Endothelial cell of umbilical vein (primary cell): ENCODE results near the gene RNASEH2B. TPM values are rescaled to one million over a fixed set of nuclear protein-coding genes. Genes with fewer than 3 reads are reported as not detected.

Experiments used
- BruUV-seq: library from RNA; stranded (reverse); fragments of 400-500 nt; replicated peaks from 2 replicates; lab custom pipeline; 2021; lab: Mats Ljungman, UMichigan
- CTCF ChIA-PET: fragments of 300-600, 350-600 bp; sonication (Branson Sonifier 250); formaldehyde crosslinking; loops from one replicate; lab custom pipeline; 2021; ENCODE audit warnings: antibody characterized with exemption, inconsistent platforms; lab: Charles Lee
- POLR2A ChIA-PET: fragments of 300-600, 350-600 bp; sonication (Branson Sonifier 250); formaldehyde crosslinking; loops from one replicate; lab custom pipeline; 2021; ENCODE audit warnings: antibody characterized with exemption, inconsistent platforms; lab: Charles Lee
- DNase-seq: peaks from one replicate; pipeline ENCODE4 v3.0.0-alpha.2; 2011; ENCODE audit warnings: low read depth, low spot score
- FAIRE-seq: peaks from 2 replicates; lab custom pipeline; 2011; peaks lifted over from hg19 to GRCh38; lab: Jason Lieb, UNC
- H2AFZ ChIP-seq: 2 replicates; pipeline ENCODE4 v1.6.0; 2012; ENCODE audit warnings: low read depth, low read length, control low read depth, inconsistent platforms
- H3K27ac ChIP-seq: 2 replicates; pipeline ENCODE4 v1.5.1; 2011; ENCODE audit warnings: low read depth, mild to moderate bottlenecking, control low read depth, low read length, moderate library complexity; ENCODE audit not compliant: insufficient read depth
- H3K27me3 ChIP-seq, 2 experiments: 2 replicates each; pipeline versions ENCODE4 v1.6.0 to v1.6.1; 2011; ENCODE audit warnings: low read length in 2 of 2, mixed read lengths in 1 of 2; ENCODE audit not compliant: control insufficient read depth in 2 of 2, insufficient read depth in 2 of 2
- H3K36me3 ChIP-seq, 2 experiments: 2 replicates in 1 of 2; 3 replicates in 1 of 2; pipeline ENCODE4 v1.5.1; 2011; ENCODE audit warnings: low read length in 2 of 2, mild to moderate bottlenecking in 1 of 2, moderate library complexity in 1 of 2; ENCODE audit not compliant: control insufficient read depth in 2 of 2, insufficient read depth in 2 of 2; ENCODE audit errors: extremely low read depth in 1 of 2
- H3K4me1 ChIP-seq: 3 replicates; pipeline ENCODE4 v1.5.1; 2011; ENCODE audit warnings: mild to moderate bottlenecking, low read length; ENCODE audit not compliant: control insufficient read depth, insufficient read depth; ENCODE audit errors: extremely low read depth
- H3K4me2 ChIP-seq: 2 replicates; pipeline ENCODE4 v1.6.1; 2011; ENCODE audit warnings: low read length, control low read depth, mixed read lengths; ENCODE audit not compliant: insufficient read depth
- H3K4me3 ChIP-seq, 3 experiments: fragments of 200-600 bp in 1 of 3; sonication (generic), shearing (Covaris generic) in 1 of 3; replicated peaks in 1 of 3; 2 replicates each; pipeline ENCODE4 v1.5.1; 2011 to 2016; ENCODE audit warnings: control low read depth in 3 of 3, low read length in 3 of 3, mild to moderate bottlenecking in 2 of 3, inconsistent platforms in 1 of 3, low read depth in 1 of 3, moderate library complexity in 1 of 3; ENCODE audit not compliant: insufficient read depth in 1 of 3
- H3K79me2 ChIP-seq: 2 replicates; pipeline ENCODE4 v1.6.0; 2012; ENCODE audit warnings: low read length, inconsistent platforms; ENCODE audit not compliant: control insufficient read depth, insufficient read depth
- H3K9ac ChIP-seq: replicated peaks from 2 replicates; pipeline ENCODE3; 2011; ENCODE audit warnings: low read length, control low read depth; ENCODE audit not compliant: insufficient read depth; ENCODE audit errors: extremely low read depth
- H3K9me1 ChIP-seq: replicated peaks from 3 replicates; pipeline ENCODE4 v1.6.0; 2011; ENCODE audit warnings: mild to moderate bottlenecking, low read length; ENCODE audit not compliant: control insufficient read depth, insufficient read depth; ENCODE audit errors: extremely low read depth
- H3K9me3 ChIP-seq: replicated peaks from 2 replicates; pipeline ENCODE4 v1.5.1; 2012; ENCODE audit warnings: low read length, inconsistent platforms; ENCODE audit not compliant: control insufficient read depth, insufficient read depth
- H4K20me1 ChIP-seq: replicated peaks from 2 replicates; pipeline ENCODE3; 2011; ENCODE audit warnings: mild to moderate bottlenecking, low read length; ENCODE audit not compliant: control insufficient read depth, insufficient read depth; ENCODE audit errors: extremely low read depth
- EZH2 ChIP-seq: IDR thresholded peaks from 2 replicates; pipeline ENCODE4 v1.6.1; 2012; ENCODE audit warnings: borderline replicate concordance, low read depth, mild to moderate bottlenecking, moderate library complexity, low read length, inconsistent platforms; ENCODE audit not compliant: severe bottlenecking
- FOS ChIP-seq: IDR thresholded peaks from 2 replicates; pipeline ENCODE4 v1.6.1; 2011; ENCODE audit warnings: mild to moderate bottlenecking, low read length, moderate library complexity, borderline replicate concordance; ENCODE audit not compliant: insufficient read depth
- GATA2 ChIP-seq: IDR thresholded peaks from 2 replicates; pipeline ENCODE4 v1.7.0; 2011; ENCODE audit warnings: low read depth, mild to moderate bottlenecking, moderate library complexity, mixed read lengths, low read length; ENCODE audit not compliant: insufficient read length, insufficient read depth
- JUN ChIP-seq: IDR thresholded peaks from 2 replicates; pipeline ENCODE4 v1.6.1; 2011; ENCODE audit warnings: borderline replicate concordance, low read depth; ENCODE audit not compliant: insufficient read length, insufficient read depth
- MYC ChIP-seq: IDR thresholded peaks from one replicate; pipeline ENCODE4 v1.6.1; 2011; ENCODE audit warnings: mild to moderate bottlenecking, low read depth, low read length
- POLR2A ChIP-seq: IDR thresholded peaks from 2 replicates; pipeline ENCODE4 v1.6.1; 2012; ENCODE audit warnings: low read depth, mild to moderate bottlenecking, control low read depth, low read length
- POLR2AphosphoS5 ChIP-seq: IDR thresholded peaks from 2 replicates; pipeline ENCODE4 v1.6.1; 2012; ENCODE audit warnings: low read depth, mild to moderate bottlenecking, control low read depth, low read length, moderate library complexity; ENCODE audit not compliant: insufficient read depth
- dilution Hi-C: fragments of 300-500 bp; cut with MboI; formaldehyde crosslinking; loops from one replicate; pipeline ENCODE4 v1.15.0; 2019; ENCODE audit warnings: low sequenced_read_pairs; ENCODE audit not compliant: extremely low pct_ligation_motif_present
- intact Hi-C: fragments of 100-400 bp; cut with micrococcal nuclease; formaldehyde crosslinking; loops from one replicate; pipeline ENCODE4 v1.10.0; 2022
- polyA plus RNA-seq, 4 experiments: library from polyadenylated mRNA; depleted of rRNA in 3 of 4; stranded (reverse) in 3 of 4; unstranded in 1 of 4; fragments of >200 nt; gene quantifications; 2 replicates each; pipeline versions ENCODE4 v1.2.1 to v1.2.3, GENCODE V29; 2011 to 2012; ENCODE audit warnings: missing spikeins in 1 of 4
- total RNA-seq: library from RNA; stranded (reverse); gene quantifications from 2 replicates; pipeline ENCODE4 v1.2.3, GENCODE V29; 2021
- TF ChIP-seq, protein P1 (sequence below), 2 donors: IDR thresholded peaks; 1 replicate in 1 of 2; 2 replicates in 1 of 2; pipeline ENCODE4 v1.5.1; 2011; ENCODE audit warnings: low read length in 2 of 2, mild to moderate bottlenecking in 2 of 2, moderate library complexity in 2 of 2, control low read depth in 1 of 2, inconsistent platforms in 1 of 2, low read depth in 1 of 2; ENCODE audit not compliant: insufficient read depth in 1 of 2; ENCODE audit errors: extremely low read depth in 1 of 2
- TF ChIP-seq, protein P2 (sequence below): IDR thresholded peaks from 2 replicates; pipeline ENCODE4 v1.6.1; 2011; ENCODE audit not compliant: insufficient read depth, insufficient read length

Gene RNASEH2B
- total and polyA plus RNA-seq, 2 donors (not counting 3 experiments of a cell fraction or from before 2014, with no cell fraction given) = 8.9 to 25.1 TPM

DNA sequence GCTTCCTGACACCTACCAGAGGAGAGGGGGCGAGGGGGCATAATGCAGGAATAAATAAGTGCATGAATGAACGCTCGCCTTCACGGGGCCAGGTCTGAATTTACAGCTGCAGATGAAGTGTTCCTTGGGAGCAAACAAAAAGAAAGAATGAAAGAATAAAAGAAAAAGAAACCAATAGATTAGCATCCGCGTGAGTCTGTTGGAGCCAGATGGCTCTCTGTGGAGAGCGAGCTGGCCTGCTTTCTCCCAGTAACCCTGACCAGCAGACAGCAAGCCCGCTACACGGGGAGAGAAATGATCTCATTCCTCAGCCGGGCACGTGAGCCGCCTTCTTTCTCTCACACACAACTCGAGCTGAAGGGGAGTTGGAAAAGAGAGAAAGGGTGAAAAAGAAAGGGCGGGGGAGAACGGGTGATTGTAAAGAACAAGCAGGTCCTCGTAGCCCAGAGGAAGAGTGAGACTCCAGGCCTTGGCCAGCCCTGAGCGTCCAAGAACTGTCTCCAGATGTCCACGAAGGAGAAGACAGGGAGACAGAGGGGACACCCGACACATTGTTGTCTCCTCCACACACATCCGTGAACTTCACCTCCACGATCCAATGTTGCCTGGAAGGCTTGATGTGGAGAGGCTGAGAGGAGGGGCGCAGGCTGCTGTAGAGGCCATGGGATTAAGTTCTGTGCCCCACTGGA, 81.4 kb downstream of the RNASEH2B start:
- DNase-seq (peak; percentile 30), FAIRE-seq (no peak)
- Histone ChIP-seq H2AFZ (no peak overlapping the region), H3K79me2 (no peaks in the 10 kb centered on the region), H3K9me3 (no peaks in the 10 kb centered on the region), H3K4me3 (no peak overlapping the region), H3K36me3 (no peaks in the 10 kb centered on the region), H3K4me2 (no peak overlapping the region), H3K27me3 (peaks cover 7 to 22% of the 10 kb centered on the region in 2 experiments), H3K4me1 (no peaks in the 10 kb centered on the region), H3K9ac (no peak overlapping the region), H3K27ac (no peak overlapping the region), H3K9me1 (no peaks in the 10 kb centered on the region), H4K20me1 (no peaks in the 10 kb centered on the region)
- BruUV-seq = no TSS peak
- CTCF ChIA-PET = no interaction called here
- dilution Hi-C loops (no loop called here), intact Hi-C loops (no loop called here)
- POLR2A ChIA-PET = no interaction called here
- TF ChIP-seq, protein P1, sequence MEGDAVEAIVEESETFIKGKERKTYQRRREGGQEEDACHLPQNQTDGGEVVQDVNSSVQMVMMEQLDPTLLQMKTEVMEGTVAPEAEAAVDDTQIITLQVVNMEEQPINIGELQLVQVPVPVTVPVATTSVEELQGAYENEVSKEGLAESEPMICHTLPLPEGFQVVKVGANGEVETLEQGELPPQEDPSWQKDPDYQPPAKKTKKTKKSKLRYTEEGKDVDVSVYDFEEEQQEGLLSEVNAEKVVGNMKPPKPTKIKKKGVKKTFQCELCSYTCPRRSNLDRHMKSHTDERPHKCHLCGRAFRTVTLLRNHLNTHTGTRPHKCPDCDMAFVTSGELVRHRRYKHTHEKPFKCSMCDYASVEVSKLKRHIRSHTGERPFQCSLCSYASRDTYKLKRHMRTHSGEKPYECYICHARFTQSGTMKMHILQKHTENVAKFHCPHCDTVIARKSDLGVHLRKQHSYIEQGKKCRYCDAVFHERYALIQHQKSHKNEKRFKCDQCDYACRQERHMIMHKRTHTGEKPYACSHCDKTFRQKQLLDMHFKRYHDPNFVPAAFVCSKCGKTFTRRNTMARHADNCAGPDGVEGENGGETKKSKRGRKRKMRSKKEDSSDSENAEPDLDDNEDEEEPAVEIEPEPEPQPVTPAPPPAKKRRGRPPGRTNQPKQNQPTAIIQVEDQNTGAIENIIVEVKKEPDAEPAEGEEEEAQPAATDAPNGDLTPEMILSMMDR (IDR thresholded peaks at IDR 0.05; ENCODE audit: extremely low read depth in 1 of 2, insufficient read depth in 1 of 2, low read depth in 1 of 2, low read length in 2 of 2) = no peak
- TF ChIP-seq POLR2AphosphoS5 (no peak), EZH2 (no peak), FOS (no peak), JUN (no peak), POLR2A (no peak), MYC (no peak), GATA2 (no peak)
- TF ChIP-seq, protein P2, sequence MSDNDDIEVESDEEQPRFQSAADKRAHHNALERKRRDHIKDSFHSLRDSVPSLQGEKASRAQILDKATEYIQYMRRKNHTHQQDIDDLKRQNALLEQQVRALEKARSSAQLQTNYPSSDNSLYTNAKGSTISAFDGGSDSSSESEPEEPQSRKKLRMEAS = no peak
